ENCODE measurements around the gene ATP6V0D1. TPM values are rescaled to one million over a fixed set of nuclear protein-coding genes. Genes with fewer than 3 reads are reported as not detected.
A peak's percentile ranks its signal among the peaks of the same experiment; 100 is the strongest.

Gene ATP6V0D1
- total RNA-seq, 1 experiment from 2014 or later, result 76.6 TPM

GRCh38 chr16:67429053-67429798 lies 51.7 kb downstream of the ATP6V0D1 start:
- Histone ChIP-seq H3K4me1 (ENCODE audit: insufficient read depth, low read length) (peaks cover 3% of the 10 kb centered on the region), H3K36me3 (ENCODE audit: low read depth, low read length) (no peaks in the 10 kb centered on the region), H3K79me2 (ENCODE audit: low read length) (no peaks in the 10 kb centered on the region), H3K9ac (ENCODE audit: low read length) (no peak overlapping the region), H4K20me1 (ENCODE audit: low read length) (no peaks in the 10 kb centered on the region), H3K9me3 (ENCODE audit: low read length) (no peaks in the 10 kb centered on the region), H3K27ac (ENCODE audit: low read length) (no peak overlapping the region), H3K4me3 (ENCODE audit: low read length) (no peak overlapping the region), H3K27me3 (ENCODE audit: low read length) (no peaks in the 10 kb centered on the region), H2AFZ (ENCODE audit: low read length) (no peak overlapping the region), H3K9me2 (replicated peaks; ENCODE audit: low read length) (no peaks in the 10 kb centered on the region), H3K4me2 (ENCODE audit: low read length) (peak overlapping the region; percentile 88), H3F3A (ENCODE audit: low read length, unreplicated experiment) (no peaks in the 10 kb centered on the region)
- ATAC-seq (no peak), DNase-seq (no peak)
- BruUV-seq (replicated peaks), result no TSS peak
- intact Hi-C loops (cut with micrococcal nuclease), result no loop called here
- ChIA-PET CTCF (interaction anchor here (1.4 kb wide), 1 partner anchor 169 kb away, joined by 6 read pairs; no protein-coding TSS in a partner anchor), POLR2A (ENCODE audit: unreplicated experiment) (no interaction called here)
- TF ChIP-seq CTCF (conservative IDR thresholded peaks at IDR 0.05; ENCODE audit: low read depth, low read length), result no peak
- no peak for TF ChIP-seq EZH2phosphoT487 (IDR thresholded peaks at IDR 0.05; ENCODE audit: borderline replicate concordance, low read length)
- TF ChIP-seq EZH2 (IDR thresholded peaks at IDR 0.05; ENCODE audit: low read length, unreplicated experiment), result no peak

- no peaks in the 10 kb centered on the region for H3K27me3 ChIP-seq (ENCODE audit: low read length)
Measured at GRCh38 chr16:67428146-67428731, 52.7 kb downstream of the ATP6V0D1 start.

More at GRCh38 chr16:67428146-67428731, 52.7 kb downstream of the ATP6V0D1 start:
- H3K36me3 ChIP-seq (ENCODE audit: low read depth, low read length), result no peaks in the 10 kb centered on the region
- no peaks in the 10 kb centered on the region for H3K79me2 ChIP-seq (ENCODE audit: low read length)
- BruUV-seq (replicated peaks), result no TSS peak
- no peaks in the 10 kb centered on the region for H4K20me1 ChIP-seq (ENCODE audit: low read length)
- H3K4me2 ChIP-seq (ENCODE audit: low read length), result no peak overlapping the region
- ATAC-seq (peak; percentile 57), DNase-seq (peak; percentile 71)
- ChIA-PET POLR2A (ENCODE audit: unreplicated experiment) (no interaction called here), CTCF (interaction anchor here (0.6 to 1.4 kb wide), 7 partner anchors 11 to 168 kb away, joined by 3 to 6 read pairs (median 3); partner anchors contain the start of gene ZDHHC1)
- no peak overlapping the region for H2AFZ ChIP-seq (ENCODE audit: low read length)
- H3K9me2 ChIP-seq (replicated peaks; ENCODE audit: low read length), result no peaks in the 10 kb centered on the region
- no peak overlapping the region for H3K27ac ChIP-seq (ENCODE audit: low read length)
- H3K9ac ChIP-seq (ENCODE audit: low read length), result no peak overlapping the region
- H3K4me3 ChIP-seq (ENCODE audit: low read length), result no peak overlapping the region
- no peaks in the 10 kb centered on the region for H3F3A ChIP-seq (ENCODE audit: low read length, unreplicated experiment)
- H3K4me1 ChIP-seq (ENCODE audit: insufficient read depth, low read length), result peaks cover 3% of the 10 kb centered on the region
- H3K9me3 ChIP-seq (ENCODE audit: low read length), result no peaks in the 10 kb centered on the region
- intact Hi-C loops (cut with micrococcal nuclease), result no loop called here
- TF ChIP-seq CTCF (conservative IDR thresholded peaks at IDR 0.05; ENCODE audit: low read depth, low read length), result peak; percentile 73
- no peak for TF ChIP-seq EZH2phosphoT487 (IDR thresholded peaks at IDR 0.05; ENCODE audit: borderline replicate concordance, low read length)

Data from PC-3 (cell line).